BE2C (cell line): ENCODE measurements around the gene SPTBN4.
A peak's percentile ranks its signal among the peaks of the same experiment; 100 is the strongest.
"Not testable (repeated sequence)": the region's sequence is repeated elsewhere in the genome, so short reads cannot be mapped to it uniquely, and the experiment has no call there.

Experiments
- DNase-seq: peaks from one replicate; pipeline ENCODE4 v3.0.0-alpha.2; 2020
- H3K27me3 ChIP-seq: fragments of 250-450 bp; sonication (Bioruptor Pico); 2 replicates; pipeline ENCODE4 v1.5.1; 2020; ENCODE audit warnings: mild to moderate bottlenecking
- H3K36me3 ChIP-seq: fragments of 250-450 bp; sonication (Bioruptor Pico); 2 replicates; pipeline ENCODE4 v1.5.1; 2020; ENCODE audit warnings: mild to moderate bottlenecking
- H3K4me1 ChIP-seq: fragments of 250-450 bp; sonication (Bioruptor Pico); 2 replicates; pipeline ENCODE4 v1.5.1; 2020
- H3K4me3 ChIP-seq: 2 replicates; pipeline ENCODE4 v1.5.1; 2011; ENCODE audit warnings: low read depth, low read length
- H3K9me3 ChIP-seq: fragments of 250-450 bp; sonication (Bioruptor Pico); 2 replicates; pipeline ENCODE4 v1.5.1; 2020
- TF ChIP-seq, protein P1 (sequence below): IDR thresholded peaks from 2 replicates; pipeline ENCODE4 v1.5.1; 2012; ENCODE audit warnings: mild to moderate bottlenecking, low read depth, low read length

SPTBN4 gene

DNA sequence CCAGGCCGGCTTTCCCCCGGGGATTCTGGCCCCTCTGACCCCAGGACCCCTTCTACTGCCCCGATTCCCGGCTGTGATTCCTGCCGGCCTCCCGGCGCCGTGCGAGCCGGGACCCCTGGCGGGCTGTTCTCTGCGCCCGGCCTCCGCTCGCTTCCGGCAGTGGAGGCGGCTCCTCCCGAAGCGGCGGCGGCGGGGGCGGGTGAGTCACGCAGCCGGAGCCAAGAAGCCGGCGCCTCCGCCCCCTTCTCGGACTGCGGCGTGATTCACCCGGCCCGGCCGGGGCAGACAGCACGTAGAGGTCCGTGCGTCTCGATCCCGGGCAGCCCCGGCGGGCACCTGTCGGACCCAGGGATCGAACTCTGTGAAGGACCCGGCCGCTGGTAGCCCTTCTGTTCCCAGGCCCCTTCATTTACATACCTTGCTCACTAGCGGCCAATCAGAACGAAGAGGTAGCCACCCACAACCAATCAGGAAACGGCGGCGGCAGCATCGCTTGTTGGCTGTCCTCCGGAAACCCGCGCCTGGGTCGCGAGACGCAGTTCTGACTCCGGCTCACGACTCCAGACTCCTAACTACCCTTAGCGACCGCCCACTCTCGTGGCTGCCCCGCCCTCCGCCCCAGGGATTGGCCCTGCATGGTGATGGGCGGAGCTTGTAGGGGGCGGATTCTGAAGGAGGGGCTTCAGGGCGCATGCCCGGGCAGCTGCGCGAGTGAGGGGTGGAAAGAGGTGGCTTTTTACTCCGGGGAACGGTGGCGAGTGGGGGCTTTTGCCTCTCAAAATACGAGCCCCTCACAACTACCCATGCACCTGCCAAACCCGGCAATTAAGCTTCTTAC is 41.1 kb upstream of the SPTBN4 start, which contains the start of gene SERTAD1:
Gene SERTAD1, minus strand, starts transcription at position 543 of the 838 bp plus-strand sequence. CDS start 2,446 bp downstream, outside the sequence.
- Histone ChIP-seq H3K27me3 (no peaks in the 10 kb centered on the region), H3K4me1 (peaks cover 3% of the 10 kb centered on the region; the same call in 1 of the 2 replicates), H3K36me3 (no peaks in the 10 kb centered on the region; the same call in 1 of the 2 replicates), H3K9me3 (no peaks in the 10 kb centered on the region), H3K4me3 (peak within 1 kb of the TSS; percentile 65)
- TF ChIP-seq, protein P1, sequence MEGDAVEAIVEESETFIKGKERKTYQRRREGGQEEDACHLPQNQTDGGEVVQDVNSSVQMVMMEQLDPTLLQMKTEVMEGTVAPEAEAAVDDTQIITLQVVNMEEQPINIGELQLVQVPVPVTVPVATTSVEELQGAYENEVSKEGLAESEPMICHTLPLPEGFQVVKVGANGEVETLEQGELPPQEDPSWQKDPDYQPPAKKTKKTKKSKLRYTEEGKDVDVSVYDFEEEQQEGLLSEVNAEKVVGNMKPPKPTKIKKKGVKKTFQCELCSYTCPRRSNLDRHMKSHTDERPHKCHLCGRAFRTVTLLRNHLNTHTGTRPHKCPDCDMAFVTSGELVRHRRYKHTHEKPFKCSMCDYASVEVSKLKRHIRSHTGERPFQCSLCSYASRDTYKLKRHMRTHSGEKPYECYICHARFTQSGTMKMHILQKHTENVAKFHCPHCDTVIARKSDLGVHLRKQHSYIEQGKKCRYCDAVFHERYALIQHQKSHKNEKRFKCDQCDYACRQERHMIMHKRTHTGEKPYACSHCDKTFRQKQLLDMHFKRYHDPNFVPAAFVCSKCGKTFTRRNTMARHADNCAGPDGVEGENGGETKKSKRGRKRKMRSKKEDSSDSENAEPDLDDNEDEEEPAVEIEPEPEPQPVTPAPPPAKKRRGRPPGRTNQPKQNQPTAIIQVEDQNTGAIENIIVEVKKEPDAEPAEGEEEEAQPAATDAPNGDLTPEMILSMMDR: peak; percentile 63
- peak; percentile 100 for DNase-seq

DNA sequence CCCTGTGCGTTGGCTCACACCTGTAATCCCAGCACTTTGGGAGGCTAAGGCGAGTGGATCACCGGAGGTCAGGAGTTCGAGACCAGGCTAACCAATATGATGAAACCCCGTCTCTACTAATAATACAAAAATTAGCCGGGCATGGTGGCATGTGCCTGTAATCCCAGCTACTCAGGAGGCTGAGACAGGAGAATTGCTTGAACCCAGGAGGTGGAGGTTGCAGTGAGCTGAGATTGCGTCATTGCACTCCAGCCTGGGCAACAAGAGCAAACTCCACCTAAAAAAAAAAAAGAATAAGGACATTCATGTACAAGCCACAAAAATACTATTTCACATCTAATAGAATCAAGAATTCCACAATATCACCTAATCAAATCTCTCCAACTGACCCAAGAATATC is 38.6 kb upstream of the SPTBN4 start:
- not testable (repeated sequence) for H3K4me1 ChIP-seq, H3K4me3 ChIP-seq, DNase-seq, H3K9me3 ChIP-seq, H3K36me3 ChIP-seq, H3K27me3 ChIP-seq

DNA sequence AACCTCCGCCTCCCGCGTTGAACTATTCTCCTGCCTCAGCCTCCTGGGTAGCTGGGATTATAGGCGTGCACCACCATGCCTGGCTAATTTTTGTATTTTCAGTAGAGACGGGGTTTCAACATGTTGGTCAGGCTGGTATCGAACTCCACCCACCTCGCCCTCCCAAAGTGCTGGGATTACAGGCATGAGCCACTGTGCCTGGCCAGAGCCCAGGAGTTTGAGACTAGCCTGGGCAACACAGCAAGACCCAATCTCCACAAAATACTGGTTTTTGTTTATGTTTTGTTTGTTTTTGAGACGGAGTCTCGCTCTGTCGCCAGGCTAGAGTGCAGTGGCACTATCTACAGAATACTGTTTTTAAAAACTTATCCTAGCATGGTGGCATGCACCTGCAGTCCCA is 36.6 kb upstream of the SPTBN4 start:
- not testable (repeated sequence) for H3K9me3 ChIP-seq, H3K27me3 ChIP-seq, H3K4me1 ChIP-seq, DNase-seq, H3K4me3 ChIP-seq, H3K36me3 ChIP-seq

DNA sequence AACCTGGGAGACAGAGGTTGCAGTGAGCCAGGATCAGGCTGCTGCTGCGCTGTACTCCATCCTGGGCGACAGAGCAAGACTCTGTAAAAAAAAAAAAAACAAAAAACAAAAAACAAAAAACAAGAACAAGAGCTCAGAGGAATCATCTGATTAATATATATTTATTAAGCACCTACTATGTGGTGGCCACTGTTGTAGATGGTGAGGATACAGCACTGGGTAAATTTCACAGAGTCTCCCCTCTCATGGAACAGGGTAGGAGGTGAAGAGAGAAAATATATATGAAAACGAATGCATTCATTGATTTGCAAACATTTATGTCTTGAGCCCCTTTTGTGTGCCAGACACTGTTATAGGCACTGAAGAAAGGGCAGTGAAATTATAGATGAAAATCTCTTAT is 35.1 kb upstream of the SPTBN4 start:
- Histone ChIP-seq H3K27me3 (no peaks in the 10 kb centered on the region), H3K4me3 (no peak overlapping the region), H3K4me1 (peaks cover 6% of the 10 kb centered on the region), H3K9me3 (no peaks in the 10 kb centered on the region), H3K36me3 (no peaks in the 10 kb centered on the region)
- DNase-seq: no peak
- TF ChIP-seq, protein P1: no peak

DNA sequence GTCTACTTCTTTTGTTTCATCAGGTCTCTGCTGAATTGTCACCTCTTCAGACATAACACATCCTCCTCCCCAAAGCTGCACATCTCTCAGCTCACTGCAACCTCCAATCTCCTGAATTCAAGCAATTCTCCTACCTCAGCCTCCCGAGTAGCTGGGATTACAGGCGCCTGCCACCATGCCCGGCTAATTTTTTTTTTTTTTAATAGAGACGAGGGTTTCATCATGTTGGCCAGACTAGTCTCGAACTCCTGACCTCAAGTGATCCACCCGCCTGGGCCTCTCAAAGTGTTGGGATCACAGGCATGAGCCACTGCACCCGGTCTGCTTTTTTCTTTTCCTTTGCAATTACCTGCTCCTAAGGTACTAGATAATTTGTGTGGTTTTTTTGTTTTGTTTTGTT is 34.0 kb upstream of the SPTBN4 start:
- not testable (repeated sequence) for H3K4me1 ChIP-seq, H3K9me3 ChIP-seq, H3K36me3 ChIP-seq, H3K4me3 ChIP-seq, DNase-seq, H3K27me3 ChIP-seq

DNA sequence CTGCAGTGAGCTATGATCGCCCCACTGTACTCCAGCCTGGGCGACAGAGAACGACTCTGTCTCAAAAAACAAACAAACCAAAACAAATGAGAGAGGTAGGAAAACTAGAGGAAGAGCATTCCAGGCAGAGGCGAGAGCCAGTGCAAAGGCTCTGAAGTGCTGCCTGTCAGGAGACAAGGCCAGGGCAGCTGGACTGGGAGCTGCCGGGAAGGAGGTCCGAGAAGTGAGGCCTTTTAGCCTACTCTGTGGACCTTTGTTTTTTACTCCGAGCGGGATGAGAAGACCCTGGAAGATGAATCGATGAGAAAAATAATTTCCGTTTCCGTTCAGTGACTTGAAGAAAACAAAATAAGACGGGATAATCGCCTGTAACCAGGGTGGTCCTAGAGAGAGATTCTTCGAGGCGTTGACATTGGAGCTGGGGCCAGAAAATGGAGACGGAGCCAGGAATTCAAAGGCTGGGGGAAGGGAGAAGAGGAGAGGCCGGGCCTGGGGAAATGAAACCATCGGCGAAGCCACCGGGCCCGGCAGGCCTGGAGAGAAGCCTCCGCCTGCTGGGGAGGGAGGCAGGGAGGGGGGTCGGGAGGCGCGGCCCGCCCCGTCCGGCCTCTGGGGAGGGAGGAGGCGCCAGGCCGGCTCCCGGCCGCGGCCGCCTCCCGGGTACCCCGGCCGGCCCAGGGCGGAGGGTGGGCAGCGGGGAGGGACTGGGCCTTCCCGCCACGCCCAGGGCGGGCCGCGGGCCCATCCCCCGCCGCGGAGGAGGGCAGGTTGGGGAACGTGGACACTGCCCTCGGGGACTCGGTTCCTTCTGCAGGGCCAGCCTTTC is 33.2 kb upstream of the SPTBN4 start:
- peak; percentile 90 for DNase-seq
- TF ChIP-seq, protein P1: no peak
- Histone ChIP-seq H3K9me3 (no peaks in the 10 kb centered on the region), H3K27me3 (no peaks in the 10 kb centered on the region), H3K4me3 (peak overlapping the region; percentile 58), H3K4me1 (peaks cover 6% of the 10 kb centered on the region), H3K36me3 (no peaks in the 10 kb centered on the region)

DNA sequence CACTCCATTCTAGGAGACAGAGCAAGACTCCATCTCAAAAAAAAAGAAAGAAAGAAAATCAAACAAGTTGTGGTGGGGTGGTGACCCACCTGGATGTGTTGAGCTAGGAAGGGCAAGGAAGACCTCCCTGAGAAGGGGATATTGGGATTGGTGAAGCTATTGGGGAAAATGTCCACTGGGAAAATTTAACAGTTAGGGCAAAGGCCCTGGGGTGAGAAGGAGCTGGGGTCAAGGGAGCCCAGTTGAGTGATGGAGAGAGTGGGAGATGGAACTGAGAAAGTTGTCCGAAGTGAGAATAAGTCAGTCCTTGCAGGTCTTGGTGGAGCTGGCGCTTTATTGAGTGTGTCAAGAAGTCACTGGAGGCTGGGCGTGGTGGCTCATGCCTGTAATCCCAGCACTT is 28.5 kb upstream of the SPTBN4 start:
- H3K4me1 ChIP-seq: peaks cover 7% of the 10 kb centered on the region
- H3K27me3 ChIP-seq: no peaks in the 10 kb centered on the region
- no peak overlapping the region for H3K4me3 ChIP-seq
- TF ChIP-seq, protein P1: no peak
- no peak for DNase-seq
- no peaks in the 10 kb centered on the region for H3K9me3 ChIP-seq
- H3K36me3 ChIP-seq: peaks cover 23% of the 10 kb centered on the region
